ENCODE measurements around the gene CEP128. TPM values are rescaled to one million over a fixed set of nuclear protein-coding genes. Genes with fewer than 3 reads are reported as not detected.

Gene CEP128
- total RNA-seq, 1 experiment from 2014 or later: 27.3 TPM

DNA sequence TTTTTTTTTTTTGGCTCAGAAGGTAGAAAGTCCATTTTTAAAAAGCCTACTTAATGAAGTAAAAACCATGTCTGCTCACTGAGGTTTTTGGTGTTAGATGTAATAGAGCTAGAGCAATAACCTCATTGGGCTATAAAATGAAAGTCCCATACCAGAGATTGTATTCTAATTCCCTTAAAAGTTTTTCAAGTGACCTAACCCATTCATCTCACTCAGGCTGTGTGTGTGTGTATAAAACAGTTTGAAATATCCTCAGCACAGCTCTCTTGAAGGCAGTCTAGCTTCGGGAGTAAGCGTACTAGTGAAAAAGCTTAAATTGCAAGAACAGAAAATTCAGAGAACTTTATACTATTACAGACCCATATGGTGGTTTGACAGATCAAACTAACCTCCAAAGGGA lies 313.8 kb downstream of the CEP128 start:
- TF ChIP-seq, protein P1, sequence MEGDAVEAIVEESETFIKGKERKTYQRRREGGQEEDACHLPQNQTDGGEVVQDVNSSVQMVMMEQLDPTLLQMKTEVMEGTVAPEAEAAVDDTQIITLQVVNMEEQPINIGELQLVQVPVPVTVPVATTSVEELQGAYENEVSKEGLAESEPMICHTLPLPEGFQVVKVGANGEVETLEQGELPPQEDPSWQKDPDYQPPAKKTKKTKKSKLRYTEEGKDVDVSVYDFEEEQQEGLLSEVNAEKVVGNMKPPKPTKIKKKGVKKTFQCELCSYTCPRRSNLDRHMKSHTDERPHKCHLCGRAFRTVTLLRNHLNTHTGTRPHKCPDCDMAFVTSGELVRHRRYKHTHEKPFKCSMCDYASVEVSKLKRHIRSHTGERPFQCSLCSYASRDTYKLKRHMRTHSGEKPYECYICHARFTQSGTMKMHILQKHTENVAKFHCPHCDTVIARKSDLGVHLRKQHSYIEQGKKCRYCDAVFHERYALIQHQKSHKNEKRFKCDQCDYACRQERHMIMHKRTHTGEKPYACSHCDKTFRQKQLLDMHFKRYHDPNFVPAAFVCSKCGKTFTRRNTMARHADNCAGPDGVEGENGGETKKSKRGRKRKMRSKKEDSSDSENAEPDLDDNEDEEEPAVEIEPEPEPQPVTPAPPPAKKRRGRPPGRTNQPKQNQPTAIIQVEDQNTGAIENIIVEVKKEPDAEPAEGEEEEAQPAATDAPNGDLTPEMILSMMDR (conservative IDR thresholded peaks at IDR 0.05; ENCODE audit: low read depth, low read length): no peak
- TF ChIP-seq EZH2 (IDR thresholded peaks at IDR 0.05; ENCODE audit: borderline replicate concordance, low read depth, low read length, poor library complexity, severe bottlenecking): no peak
- no peak overlapping the region for H3K4me3 ChIP-seq (ENCODE audit: low read depth, low read length, poor library complexity, severe bottlenecking)
- H3K9me3 ChIP-seq (ENCODE audit: low read depth, low read length, poor library complexity, severe bottlenecking): no peaks in the 10 kb centered on the region
- no peak for DNase-seq (ENCODE audit: low spot score)
- H3K4me1 ChIP-seq (ENCODE audit: insufficient read depth, low read length, poor library complexity, severe bottlenecking): no peaks in the 10 kb centered on the region
- no peaks in the 10 kb centered on the region for H3K27me3 ChIP-seq (replicated peaks; ENCODE audit: insufficient read depth, low read depth, low read length, poor library complexity)
- H3K27ac ChIP-seq (ENCODE audit: low read depth, low read length, poor library complexity, severe bottlenecking): no peak overlapping the region
- no TSS peak for BruUV-seq (replicated peaks)
- intact Hi-C loops (cut with micrococcal nuclease; ENCODE audit: unreplicated experiment): no loop called here
- ChIA-PET POLR2A (ENCODE audit: low non-redundant PET) (no interaction called here), CTCF (no interaction called here)
- no peaks in the 10 kb centered on the region for H3K36me3 ChIP-seq (ENCODE audit: insufficient read depth, low read length, poor library complexity, severe bottlenecking)

DNA sequence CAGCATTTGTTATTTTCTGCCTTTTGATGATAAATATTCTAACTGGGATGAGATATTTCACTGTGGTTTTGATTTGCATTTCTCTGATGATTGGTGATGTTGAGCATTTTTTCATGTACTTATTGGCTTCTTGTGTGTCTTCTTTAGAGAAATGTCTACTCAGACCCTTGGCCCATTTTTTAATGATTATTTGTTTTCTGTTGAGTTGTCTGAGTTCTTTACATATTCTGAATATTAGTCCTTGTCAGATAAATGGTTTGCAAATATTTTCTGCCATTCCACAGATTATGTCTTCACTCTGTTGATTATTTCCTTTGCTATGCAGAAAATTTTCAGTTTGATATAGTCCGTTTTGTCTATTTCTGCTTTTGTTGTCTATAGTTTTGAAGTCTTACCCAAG lies 317.0 kb downstream of the CEP128 start:
- H3K36me3 ChIP-seq (ENCODE audit: insufficient read depth, low read length, poor library complexity, severe bottlenecking): no peaks in the 10 kb centered on the region
- no peak for DNase-seq (ENCODE audit: low spot score)
- H3K27me3 ChIP-seq (replicated peaks; ENCODE audit: insufficient read depth, low read depth, low read length, poor library complexity): no peaks in the 10 kb centered on the region
- intact Hi-C loops (cut with micrococcal nuclease; ENCODE audit: unreplicated experiment): no loop called here
- POLR2A ChIA-PET (ENCODE audit: low non-redundant PET): no interaction called here
- no peak overlapping the region for H3K27ac ChIP-seq (ENCODE audit: low read depth, low read length, poor library complexity, severe bottlenecking)
- CTCF ChIA-PET: no interaction called here
- TF ChIP-seq EZH2 (IDR thresholded peaks at IDR 0.05; ENCODE audit: borderline replicate concordance, low read depth, low read length, poor library complexity, severe bottlenecking): no peak
- TF ChIP-seq, protein P1 (conservative IDR thresholded peaks at IDR 0.05; ENCODE audit: low read depth, low read length): no peak
- no TSS peak for BruUV-seq (replicated peaks)
- H3K4me1 ChIP-seq (ENCODE audit: insufficient read depth, low read length, poor library complexity, severe bottlenecking): no peaks in the 10 kb centered on the region
- H3K4me3 ChIP-seq (ENCODE audit: low read depth, low read length, poor library complexity, severe bottlenecking): no peak overlapping the region
- no peaks in the 10 kb centered on the region for H3K9me3 ChIP-seq (ENCODE audit: low read depth, low read length, poor library complexity, severe bottlenecking)

DNA sequence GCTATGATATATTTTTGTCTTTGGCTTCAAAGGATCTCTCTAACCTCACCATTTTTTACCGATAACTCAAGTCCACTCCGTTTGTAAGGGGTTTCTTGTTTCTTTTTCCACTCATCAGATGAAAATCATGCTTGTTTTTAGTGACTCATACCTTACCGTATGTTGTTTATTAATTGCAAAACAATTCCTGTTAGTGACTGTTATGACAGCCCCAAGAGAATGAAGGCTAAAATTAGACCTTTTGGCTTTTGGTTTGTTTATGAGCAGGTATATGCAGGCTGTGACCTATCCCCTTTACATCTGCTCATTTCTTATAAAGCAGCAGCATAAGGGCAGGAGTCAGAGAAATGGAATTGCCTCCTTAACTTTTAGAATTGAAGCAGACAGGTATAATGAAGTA lies 319.8 kb downstream of the CEP128 start:
- TF ChIP-seq, protein P1 (conservative IDR thresholded peaks at IDR 0.05; ENCODE audit: low read depth, low read length): no peak
- TF ChIP-seq EZH2 (IDR thresholded peaks at IDR 0.05; ENCODE audit: borderline replicate concordance, low read depth, low read length, poor library complexity, severe bottlenecking): no peak
- no TSS peak for BruUV-seq (replicated peaks)
- no peaks in the 10 kb centered on the region for H3K27me3 ChIP-seq (replicated peaks; ENCODE audit: insufficient read depth, low read depth, low read length, poor library complexity)
- H3K9me3 ChIP-seq (ENCODE audit: low read depth, low read length, poor library complexity, severe bottlenecking): no peaks in the 10 kb centered on the region
- no peaks in the 10 kb centered on the region for H3K4me1 ChIP-seq (ENCODE audit: insufficient read depth, low read length, poor library complexity, severe bottlenecking)
- no peak overlapping the region for H3K27ac ChIP-seq (ENCODE audit: low read depth, low read length, poor library complexity, severe bottlenecking)
- ChIA-PET CTCF (no interaction called here), POLR2A (ENCODE audit: low non-redundant PET) (no interaction called here)
- no peak for DNase-seq (ENCODE audit: low spot score)
- no peaks in the 10 kb centered on the region for H3K36me3 ChIP-seq (ENCODE audit: insufficient read depth, low read length, poor library complexity, severe bottlenecking)
- intact Hi-C loops (cut with micrococcal nuclease; ENCODE audit: unreplicated experiment): no loop called here
- H3K4me3 ChIP-seq (ENCODE audit: low read depth, low read length, poor library complexity, severe bottlenecking): no peak overlapping the region

Data from A673 (cell line).